PFSK-1 (cell line): Measurements from ENCODE around the gene ZSCAN1.

ENCODE experiments used
- SIN3A ChIP-seq: IDR thresholded peaks from 2 replicates; pipeline ENCODE4 v1.6.1; 2012; ENCODE audit warnings: mild to moderate bottlenecking, low read length, moderate library complexity, borderline replicate concordance; ENCODE audit not compliant: insufficient read depth
- TF ChIP-seq, protein P1 (sequence below), 2 experiments: IDR thresholded peaks; 2 replicates each; pipeline versions ENCODE4 v1.6.1 to v1.8.0; 2011 to 2012; ENCODE audit warnings: low read depth in 2 of 2, low read length in 2 of 2, control low read depth in 1 of 2, inconsistent platforms in 1 of 2, mild to moderate bottlenecking in 1 of 2, moderate library complexity in 1 of 2; ENCODE audit not compliant: insufficient read depth in 1 of 2

DNA sequence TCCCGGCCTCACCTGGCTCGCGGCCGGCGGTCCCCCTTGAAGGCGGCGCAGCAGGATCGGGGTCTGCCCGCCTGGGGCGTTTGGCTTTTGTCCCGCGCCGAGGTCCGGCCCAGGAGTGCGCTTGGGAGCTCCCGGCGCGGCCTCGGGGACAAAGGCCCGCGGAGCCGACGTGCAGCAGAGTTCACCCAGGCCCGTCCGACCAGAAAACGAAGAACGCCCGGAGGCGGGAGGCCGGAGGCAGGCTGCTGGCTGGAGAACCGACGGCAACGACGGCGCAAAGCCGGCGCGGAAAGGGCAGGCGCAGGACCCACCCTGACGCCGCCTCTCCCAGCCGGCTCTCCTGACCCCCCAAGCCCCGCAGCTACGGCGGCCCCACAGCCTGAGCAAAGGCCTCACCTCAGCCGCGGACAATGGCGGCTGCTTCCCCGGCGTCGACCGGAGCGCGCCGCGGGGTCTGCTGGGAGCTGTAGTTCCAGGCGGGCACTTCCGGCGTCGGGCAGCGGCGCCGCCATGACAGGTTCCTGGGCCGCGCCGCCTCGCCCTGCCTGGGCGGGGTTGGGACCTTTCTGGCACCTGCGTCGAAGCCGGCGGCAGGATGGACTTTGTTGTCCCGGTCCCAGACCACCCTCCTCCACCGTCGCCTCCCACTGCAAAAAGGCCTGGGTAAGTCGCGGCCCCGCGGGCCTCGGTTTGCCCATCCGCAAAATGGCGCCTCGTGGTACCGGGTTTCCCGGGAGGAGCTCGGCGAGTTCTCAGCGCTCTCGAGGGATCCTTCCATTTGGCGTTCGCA is 31.2 kb upstream of the ZSCAN1 start, which contains the start of gene ZNF606:
- TF ChIP-seq SIN3A = no peak
- TF ChIP-seq, protein P1, sequence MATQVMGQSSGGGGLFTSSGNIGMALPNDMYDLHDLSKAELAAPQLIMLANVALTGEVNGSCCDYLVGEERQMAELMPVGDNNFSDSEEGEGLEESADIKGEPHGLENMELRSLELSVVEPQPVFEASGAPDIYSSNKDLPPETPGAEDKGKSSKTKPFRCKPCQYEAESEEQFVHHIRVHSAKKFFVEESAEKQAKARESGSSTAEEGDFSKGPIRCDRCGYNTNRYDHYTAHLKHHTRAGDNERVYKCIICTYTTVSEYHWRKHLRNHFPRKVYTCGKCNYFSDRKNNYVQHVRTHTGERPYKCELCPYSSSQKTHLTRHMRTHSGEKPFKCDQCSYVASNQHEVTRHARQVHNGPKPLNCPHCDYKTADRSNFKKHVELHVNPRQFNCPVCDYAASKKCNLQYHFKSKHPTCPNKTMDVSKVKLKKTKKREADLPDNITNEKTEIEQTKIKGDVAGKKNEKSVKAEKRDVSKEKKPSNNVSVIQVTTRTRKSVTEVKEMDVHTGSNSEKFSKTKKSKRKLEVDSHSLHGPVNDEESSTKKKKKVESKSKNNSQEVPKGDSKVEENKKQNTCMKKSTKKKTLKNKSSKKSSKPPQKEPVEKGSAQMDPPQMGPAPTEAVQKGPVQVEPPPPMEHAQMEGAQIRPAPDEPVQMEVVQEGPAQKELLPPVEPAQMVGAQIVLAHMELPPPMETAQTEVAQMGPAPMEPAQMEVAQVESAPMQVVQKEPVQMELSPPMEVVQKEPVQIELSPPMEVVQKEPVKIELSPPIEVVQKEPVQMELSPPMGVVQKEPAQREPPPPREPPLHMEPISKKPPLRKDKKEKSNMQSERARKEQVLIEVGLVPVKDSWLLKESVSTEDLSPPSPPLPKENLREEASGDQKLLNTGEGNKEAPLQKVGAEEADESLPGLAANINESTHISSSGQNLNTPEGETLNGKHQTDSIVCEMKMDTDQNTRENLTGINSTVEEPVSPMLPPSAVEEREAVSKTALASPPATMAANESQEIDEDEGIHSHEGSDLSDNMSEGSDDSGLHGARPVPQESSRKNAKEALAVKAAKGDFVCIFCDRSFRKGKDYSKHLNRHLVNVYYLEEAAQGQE (IDR thresholded peaks at IDR 0.05; ENCODE audit: insufficient read depth in 1 of 2, low read depth in 2 of 2, low read length in 2 of 2) = 0 out of 4 replicates have a peak, but pooled peaks of 1 of the 2 experiments have one; percentile 11
